IMR-90 (cell line): ENCODE results near the gene TCEAL1. TPM values are rescaled to one million over a fixed set of nuclear protein-coding genes. Genes with fewer than 3 reads are reported as not detected.
"Not testable (repeated sequence)": the region's sequence is repeated elsewhere in the genome, so short reads cannot be mapped to it uniquely, and the experiment has no call there.

Source experiments
- ATAC-seq: fragments of 200-7000 bp; cut with Tn5 transposase; 2 replicates; pipeline ENCODE4 v1.9.1; 2020; ENCODE audit warnings: low read depth, mild to moderate bottlenecking, moderate library complexity
- BruUV-seq: library from RNA; stranded (reverse); fragments of 400-500 nt; replicated peaks from 2 replicates; lab custom pipeline; 2021; lab: Mats Ljungman, UMichigan
- CTCF ChIA-PET: fragments of 300-600 bp; formaldehyde crosslinking; extraction: SDS; loops from one replicate; lab custom pipeline; 2021; ENCODE audit warnings: antibody characterized with exemption; lab: Yijun Ruan, JAX
- POLR2A ChIA-PET: fragments of 300-600 bp; sonication (Branson Sonifier 250); formaldehyde crosslinking; loops from one replicate; lab custom pipeline; 2022; ENCODE audit warnings: antibody characterized with exemption; ENCODE audit not compliant: unreplicated experiment; lab: Charles Lee
- DNase-seq: peaks from one replicate; pipeline ENCODE4 v3.0.0; 2013
- H2AFZ ChIP-seq: replicated peaks from 2 replicates; pipeline ENCODE3; 2013; ENCODE audit warnings: low read length, mild to moderate bottlenecking; ENCODE audit not compliant: poor library complexity
- H2AK5ac ChIP-seq: 2 replicates; pipeline ENCODE4 v1.6.1; 2013; ENCODE audit warnings: low read depth, low read length, inconsistent platforms
- H2AK9ac ChIP-seq: replicated peaks from 2 replicates; pipeline ENCODE3; 2013; ENCODE audit warnings: mild to moderate bottlenecking, low read depth, low read length, moderate library complexity; ENCODE audit not compliant: poor library complexity
- H2BK120ac ChIP-seq: 2 replicates; pipeline ENCODE4 v1.6.1; 2013; ENCODE audit warnings: low read depth, low read length, inconsistent platforms
- H2BK15ac ChIP-seq: 3 replicates; pipeline ENCODE4 v1.6.1; 2013; ENCODE audit warnings: low read depth, low read length, inconsistent platforms
- H2BK20ac ChIP-seq: 2 replicates; pipeline ENCODE4 v1.6.1; 2013; ENCODE audit warnings: low read depth, mild to moderate bottlenecking, inconsistent platforms, low read length, moderate library complexity
- H2BK5ac ChIP-seq: 2 replicates; pipeline ENCODE4 v1.6.1; 2013; ENCODE audit warnings: mild to moderate bottlenecking, low read depth, low read length, inconsistent platforms; ENCODE audit not compliant: poor library complexity, severe bottlenecking
- H3K14ac ChIP-seq: replicated peaks from 2 replicates; pipeline ENCODE4 v1.6.1; 2013; ENCODE audit warnings: low read depth, low read length, inconsistent platforms
- H3K18ac ChIP-seq: 2 replicates; pipeline ENCODE4 v1.6.1; 2013; ENCODE audit warnings: low read depth, low read length, control low read depth
- H3K23ac ChIP-seq: 2 replicates; pipeline ENCODE4 v1.6.1; 2013; ENCODE audit warnings: low read depth, low read length, inconsistent platforms
- H3K27ac ChIP-seq: 2 replicates; pipeline ENCODE4 v1.5.1; 2013; ENCODE audit warnings: mild to moderate bottlenecking, control low read depth, low read length; ENCODE audit not compliant: insufficient read depth
- H3K27me3 ChIP-seq: 2 replicates; pipeline ENCODE4 v1.6.1; 2013; ENCODE audit warnings: low read length; ENCODE audit not compliant: control insufficient read depth, insufficient read depth
- H3K36me3 ChIP-seq: 2 replicates; pipeline ENCODE4 v1.6.1; 2013; ENCODE audit warnings: low read length, mixed read lengths; ENCODE audit not compliant: control insufficient read depth, insufficient read depth
- H3K4ac ChIP-seq: 2 replicates; pipeline ENCODE4 v1.6.1; 2013; ENCODE audit warnings: low read depth, low read length, inconsistent platforms
- H3K4me1 ChIP-seq: 2 replicates; pipeline ENCODE4 v1.6.1; 2013; ENCODE audit warnings: low read length, mixed read lengths; ENCODE audit not compliant: control insufficient read depth, insufficient read depth
- H3K4me2 ChIP-seq: 2 replicates; pipeline ENCODE4 v1.6.1; 2013; ENCODE audit warnings: low read depth, mild to moderate bottlenecking, control low read depth, low read length, moderate library complexity
- H3K4me3 ChIP-seq: 2 replicates; pipeline ENCODE4 v1.5.1; 2013; ENCODE audit warnings: low read depth, mild to moderate bottlenecking, control low read depth, low read length, moderate library complexity; ENCODE audit not compliant: insufficient read depth
- H3K56ac ChIP-seq: 2 replicates; pipeline ENCODE4 v1.6.1; 2013; ENCODE audit warnings: low read length, inconsistent platforms; ENCODE audit not compliant: insufficient read depth; ENCODE audit errors: extremely low read depth
- H3K79me1 ChIP-seq, 2 experiments: 2 replicates each; pipeline ENCODE4 v1.6.1; 2013; ENCODE audit warnings: low read length in 2 of 2, inconsistent platforms in 1 of 2, low read depth in 1 of 2
- H3K9ac ChIP-seq: 2 replicates; pipeline ENCODE4 v1.6.1; 2013; ENCODE audit warnings: low read depth, low read length, control low read depth
- H3K9me1 ChIP-seq: 2 replicates; pipeline ENCODE4 v1.6.1; 2013; ENCODE audit warnings: low read length, inconsistent platforms; ENCODE audit not compliant: insufficient read depth
- H3K9me3 ChIP-seq: 2 replicates; pipeline ENCODE4 v1.6.1; 2013; ENCODE audit warnings: low read length; ENCODE audit not compliant: control insufficient read depth, insufficient read depth
- H4K20me1 ChIP-seq: 2 replicates; pipeline ENCODE4 v1.6.1; 2013; ENCODE audit warnings: low read length, inconsistent platforms; ENCODE audit not compliant: insufficient read depth
- H4K5ac ChIP-seq: 2 replicates; pipeline ENCODE4 v1.6.1; 2013; ENCODE audit warnings: mild to moderate bottlenecking, low read depth, low read length, control low read depth
- H4K8ac ChIP-seq, 2 experiments: 2 replicates each; pipeline ENCODE4 v1.6.1; 2013; ENCODE audit warnings: low read depth in 2 of 2, low read length in 2 of 2, control low read depth in 1 of 2, inconsistent platforms in 1 of 2
- H4K91ac ChIP-seq: 2 replicates; pipeline ENCODE4 v1.6.1; 2013; ENCODE audit warnings: low read depth, low read length, inconsistent platforms; ENCODE audit not compliant: insufficient read depth
- WGBS, 2 experiments: methylation state at CpG; one replicate each; pipeline versions ENCODE4 v1.1.5 to v1.1.7; 2013; ENCODE audit warnings: missing lambda C conversion rate in 2 of 2; ENCODE audit not compliant: insufficient read length in 1 of 2; ENCODE audit errors: extremely low coverage in 2 of 2; 5-methylcytosine and 5-hydroxymethylcytosine counted together
- dilution Hi-C: fragments of 300-500 bp; cut with HindIII; formaldehyde crosslinking; loops from one replicate; pipeline ENCODE4 v1.14.3; 2018; ENCODE audit warnings: low sequenced_read_pairs; ENCODE audit not compliant: unreplicated experiment
- in situ Hi-C: fragments of 300-500 bp; cut with MboI; formaldehyde crosslinking; loops from 3 replicates; pipeline ENCODE4 v1.14.3; 2019; ENCODE audit warnings: low sequenced_read_pairs, inconsistent platforms, mixed read lengths
- intact Hi-C: fragments of 100-400 bp; cut with micrococcal nuclease; formaldehyde crosslinking; loops from 2 replicates; pipeline ENCODE4 v1.10.0; 2022
- polyA plus RNA-seq, 3 experiments: library from polyadenylated mRNA; depleted of rRNA; stranded (reverse); fragments of >200 nt; gene quantifications; 2 replicates each; pipeline ENCODE4 v1.2.3, GENCODE V29; 2012; ENCODE audit warnings: low replicate concordance in 1 of 3
- total RNA-seq: library from RNA; depleted of rRNA; stranded (reverse); fragments of >200 nt; gene quantifications from 2 replicates; pipeline ENCODE4 v1.2.3, GENCODE V29; 2012

Gene TCEAL1
- total and polyA plus RNA-seq, 2 of the 4 experiments (the other 2 are of a cell fraction): 9.1 to 21.8 TPM

DNA sequence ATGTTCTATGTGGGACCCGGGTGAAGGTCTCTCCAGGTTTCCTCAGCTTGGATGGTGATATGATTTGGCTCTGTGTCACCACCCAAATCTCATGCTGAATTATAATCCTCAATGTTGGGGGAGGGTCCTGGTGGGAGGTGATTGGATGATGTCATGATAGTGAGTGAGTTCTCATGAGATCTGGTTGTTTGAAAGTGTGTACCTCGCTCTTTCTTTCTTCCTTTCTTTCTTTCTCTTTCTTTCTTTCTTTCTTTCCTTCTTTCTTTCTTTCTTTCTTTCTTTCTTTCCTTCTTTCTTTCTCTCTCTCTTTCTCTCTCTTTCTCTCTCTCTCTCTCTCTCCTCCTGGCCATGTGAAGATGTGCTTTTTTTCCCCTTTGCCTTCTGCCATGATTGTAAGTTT is 30.7 kb downstream of the TCEAL1 start:
- H2BK120ac ChIP-seq, H3K14ac ChIP-seq, H3K79me1 ChIP-seq, H4K8ac ChIP-seq, H2BK5ac ChIP-seq, H3K9me3 ChIP-seq, intact Hi-C loops, H3K18ac ChIP-seq, H4K91ac ChIP-seq, H3K4me1 ChIP-seq, H3K27ac ChIP-seq, H3K23ac ChIP-seq, H3K27me3 ChIP-seq, H3K4me2 ChIP-seq, H3K4ac ChIP-seq, H2AK9ac ChIP-seq, H2BK20ac ChIP-seq, H2AFZ ChIP-seq, H2AK5ac ChIP-seq, H2BK15ac ChIP-seq, H3K9me1 ChIP-seq, H3K4me3 ChIP-seq, H3K36me3 ChIP-seq, in situ Hi-C loops, H4K20me1 ChIP-seq, ATAC-seq, H4K5ac ChIP-seq, H3K56ac ChIP-seq, dilution Hi-C loops, H3K9ac ChIP-seq, POLR2A ChIA-PET, DNase-seq, BruUV-seq: not testable (repeated sequence)
- WGBS, 2 experiments: no CpG with 5 or more reads among the region's 2 CpGs
- CTCF ChIA-PET: interaction anchor here (0.6 kb wide), 1 partner anchor 37 kb away, joined by 5 read pairs; no protein-coding TSS in a partner anchor
